K562 (cell line): ENCODE data around the gene AARSD1. TPM values are rescaled to one million over a fixed set of nuclear protein-coding genes. Genes with fewer than 3 reads are reported as not detected.
A peak's percentile ranks its signal among the peaks of the same experiment; 100 is the strongest.

ENCODE experiments used
- CCNT2 ChIP-seq: IDR thresholded peaks from 2 replicates; pipeline ENCODE4 v1.6.1; 2011; ENCODE audit warnings: borderline replicate concordance, low read depth, mild to moderate bottlenecking, moderate library complexity, mixed read lengths, low read length; ENCODE audit not compliant: insufficient read length; ENCODE audit errors: extremely low read depth
- ETV6 ChIP-seq, 3 experiments: fragments of 150-350 bp in 1 of 3; sonication (generic) in 1 of 3; formaldehyde crosslinking in 1 of 3; IDR thresholded peaks; 2 replicates each; pipeline versions ENCODE4 v1.6.1 to v1.8.0; 2014 to 2022; ENCODE audit warnings: borderline replicate concordance in 2 of 3, low read depth in 2 of 3, antibody characterized with exemption in 1 of 3, low read length in 1 of 3, mild to moderate bottlenecking in 1 of 3, missing genetic modification reagents in 1 of 3
- FIP1L1 ChIP-seq: fragments of 200-400 bp; formaldehyde crosslinking; IDR thresholded peaks from 2 replicates; pipeline ENCODE4 v1.6.1; 2018; ENCODE audit warnings: mild to moderate bottlenecking, low read depth, low read length; ENCODE audit not compliant: poor library complexity, severe bottlenecking
- KAT8 ChIP-seq: fragments of 450-650 bp; IDR thresholded peaks from 2 replicates; pipeline ENCODE4 v1.6.1; 2016; ENCODE audit warnings: low read depth, mild to moderate bottlenecking
- LARP7 ChIP-seq: fragments of 450-650 bp; IDR thresholded peaks from 2 replicates; pipeline ENCODE4 v1.6.1; 2016
- NCOA1 ChIP-seq: fragments of 450-650 bp; IDR thresholded peaks from 2 replicates; pipeline ENCODE4 v1.6.1; 2016; ENCODE audit warnings: low read depth
- NFE2L1 ChIP-seq: fragments of 450-650 bp; IDR thresholded peaks from 2 replicates; pipeline ENCODE4 v1.6.1; 2016; ENCODE audit warnings: missing genetic modification characterization, low read depth, mild to moderate bottlenecking, missing compliant biosample characterization, moderate library complexity, borderline replicate concordance
- NFIC ChIP-seq: fragments of 450-650 bp; IDR thresholded peaks from 2 replicates; pipeline ENCODE4 v1.6.1; 2017; ENCODE audit warnings: mild to moderate bottlenecking, inconsistent platforms
- SAFB ChIP-seq: fragments of 200-400 bp; formaldehyde crosslinking; IDR thresholded peaks from 2 replicates; pipeline ENCODE4 v1.6.1; 2017; ENCODE audit warnings: low read depth, low read length, borderline replicate concordance
- SMC3 ChIP-seq: conservative IDR thresholded peaks from 2 replicates; pipeline ENCODE4 v1.6.1; 2011; ENCODE audit warnings: low read depth, low read length, improper control_type of control experiment; ENCODE audit not compliant: insufficient read depth
- ZFP36 ChIP-seq: fragments of 150-350 bp; IDR thresholded peaks from 2 replicates; pipeline ENCODE4 v1.6.1; 2018; ENCODE audit warnings: low read length, low read depth; ENCODE audit not compliant: partially characterized antibody
- ZFPM2 ChIP-seq: fragments of 250-450 bp; sonication (Bioruptor Pico); IDR thresholded peaks from 2 replicates; pipeline ENCODE4 v1.5.1; 2022; ENCODE audit warnings: mild to moderate bottlenecking
- polyA plus RNA-seq, 8 experiments: library from polyadenylated mRNA; depleted of rRNA in 4 of 8; stranded (reverse) in 5 of 8; unstranded in 3 of 8; fragments of >200 nt; fragmentation: Nextera tagmentation in 2 of 8; fragmentation: Illumina TruSeq in 1 of 8; extraction: Ambion mirVana in 2 of 8; extraction: Trizol in 1 of 8; gene quantifications; 2 replicates each; pipeline versions ENCODE4 v1.2.1 to v1.2.3, GENCODE V29; 2011 to 2014; ENCODE audit warnings: inconsistent platforms in 1 of 8, missing spikeins in 1 of 8
- total RNA-seq, 7 experiments: library from RNA; depleted of rRNA in 6 of 7; stranded (reverse); fragments of >200 nt in 6 of 7; fragmentation: Illumina TruSeq in 2 of 7; extraction: Trizol in 2 of 7; gene quantifications; 2 replicates each; pipeline versions ENCODE4 v1.2.1 to v1.2.3, GENCODE V29; 2011 to 2021; ENCODE audit warnings: low replicate concordance in 1 of 7
- TF ChIP-seq, protein P1 (sequence below): fragments of 250-450 bp; sonication (Bioruptor Pico); IDR thresholded peaks from 2 replicates; pipeline ENCODE4 v1.4.0; 2020
- TF ChIP-seq, protein P2 (sequence below): fragments of 250-450 bp; sonication (Bioruptor Pico); IDR thresholded peaks from 2 replicates; pipeline ENCODE4 v1.5.0; 2021; ENCODE audit warnings: mild to moderate bottlenecking, moderate library complexity
- TF ChIP-seq, protein P3 (sequence below): fragments of 250-450 bp; sonication (Bioruptor Pico); IDR thresholded peaks from 2 replicates; pipeline ENCODE4 v1.8.0; 2021; ENCODE audit warnings: borderline replicate concordance, mild to moderate bottlenecking, moderate library complexity; ENCODE audit not compliant: poor library complexity, severe bottlenecking
- TF ChIP-seq, protein P4 (sequence below): sonication (generic); formaldehyde crosslinking; IDR thresholded peaks from 2 replicates; pipeline ENCODE4 v1.8.0; 2023; ENCODE audit warnings: mild to moderate bottlenecking, missing genetic modification reagents

AARSD1 gene
- total and polyA plus RNA-seq, 9 of the 15 experiments (the other 6 are each of a cell fraction or from before 2014, with no cell fraction given), result 51.7 to 98.5 (median 68.6) TPM

DNA sequence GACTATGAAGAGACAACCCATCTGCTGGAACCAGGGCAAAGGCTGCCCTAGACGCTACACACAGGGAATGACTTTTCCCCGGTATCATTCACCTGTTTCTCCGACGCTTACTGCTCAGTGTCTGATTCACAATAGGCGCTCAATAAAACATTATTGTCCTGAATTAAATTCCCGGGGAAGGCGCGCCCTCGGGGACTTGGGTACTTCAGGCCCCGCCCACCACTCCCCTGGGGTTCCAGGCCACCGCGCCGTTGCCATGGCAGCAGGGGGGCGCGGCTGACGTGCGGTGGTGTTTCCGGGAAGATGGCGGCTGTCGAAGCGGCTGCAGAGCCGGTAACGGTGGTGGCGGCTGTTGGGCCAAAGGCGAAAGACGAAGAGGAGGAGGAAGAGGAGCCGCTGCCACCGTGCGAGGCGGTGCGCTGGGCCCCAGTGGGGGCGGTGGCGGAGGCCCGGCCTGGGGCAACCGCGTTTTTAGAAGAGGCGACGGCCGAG is 16.1 kb upstream of the AARSD1 start, which contains the start of gene RUNDC1 (continued):
- no peak for TF ChIP-seq SAFB
- TF ChIP-seq FIP1L1, result peak; percentile 85
- peak; percentile 30 for TF ChIP-seq CCNT2
- TF ChIP-seq NFE2L1 (tag), result no peak
- TF ChIP-seq, protein P1, sequence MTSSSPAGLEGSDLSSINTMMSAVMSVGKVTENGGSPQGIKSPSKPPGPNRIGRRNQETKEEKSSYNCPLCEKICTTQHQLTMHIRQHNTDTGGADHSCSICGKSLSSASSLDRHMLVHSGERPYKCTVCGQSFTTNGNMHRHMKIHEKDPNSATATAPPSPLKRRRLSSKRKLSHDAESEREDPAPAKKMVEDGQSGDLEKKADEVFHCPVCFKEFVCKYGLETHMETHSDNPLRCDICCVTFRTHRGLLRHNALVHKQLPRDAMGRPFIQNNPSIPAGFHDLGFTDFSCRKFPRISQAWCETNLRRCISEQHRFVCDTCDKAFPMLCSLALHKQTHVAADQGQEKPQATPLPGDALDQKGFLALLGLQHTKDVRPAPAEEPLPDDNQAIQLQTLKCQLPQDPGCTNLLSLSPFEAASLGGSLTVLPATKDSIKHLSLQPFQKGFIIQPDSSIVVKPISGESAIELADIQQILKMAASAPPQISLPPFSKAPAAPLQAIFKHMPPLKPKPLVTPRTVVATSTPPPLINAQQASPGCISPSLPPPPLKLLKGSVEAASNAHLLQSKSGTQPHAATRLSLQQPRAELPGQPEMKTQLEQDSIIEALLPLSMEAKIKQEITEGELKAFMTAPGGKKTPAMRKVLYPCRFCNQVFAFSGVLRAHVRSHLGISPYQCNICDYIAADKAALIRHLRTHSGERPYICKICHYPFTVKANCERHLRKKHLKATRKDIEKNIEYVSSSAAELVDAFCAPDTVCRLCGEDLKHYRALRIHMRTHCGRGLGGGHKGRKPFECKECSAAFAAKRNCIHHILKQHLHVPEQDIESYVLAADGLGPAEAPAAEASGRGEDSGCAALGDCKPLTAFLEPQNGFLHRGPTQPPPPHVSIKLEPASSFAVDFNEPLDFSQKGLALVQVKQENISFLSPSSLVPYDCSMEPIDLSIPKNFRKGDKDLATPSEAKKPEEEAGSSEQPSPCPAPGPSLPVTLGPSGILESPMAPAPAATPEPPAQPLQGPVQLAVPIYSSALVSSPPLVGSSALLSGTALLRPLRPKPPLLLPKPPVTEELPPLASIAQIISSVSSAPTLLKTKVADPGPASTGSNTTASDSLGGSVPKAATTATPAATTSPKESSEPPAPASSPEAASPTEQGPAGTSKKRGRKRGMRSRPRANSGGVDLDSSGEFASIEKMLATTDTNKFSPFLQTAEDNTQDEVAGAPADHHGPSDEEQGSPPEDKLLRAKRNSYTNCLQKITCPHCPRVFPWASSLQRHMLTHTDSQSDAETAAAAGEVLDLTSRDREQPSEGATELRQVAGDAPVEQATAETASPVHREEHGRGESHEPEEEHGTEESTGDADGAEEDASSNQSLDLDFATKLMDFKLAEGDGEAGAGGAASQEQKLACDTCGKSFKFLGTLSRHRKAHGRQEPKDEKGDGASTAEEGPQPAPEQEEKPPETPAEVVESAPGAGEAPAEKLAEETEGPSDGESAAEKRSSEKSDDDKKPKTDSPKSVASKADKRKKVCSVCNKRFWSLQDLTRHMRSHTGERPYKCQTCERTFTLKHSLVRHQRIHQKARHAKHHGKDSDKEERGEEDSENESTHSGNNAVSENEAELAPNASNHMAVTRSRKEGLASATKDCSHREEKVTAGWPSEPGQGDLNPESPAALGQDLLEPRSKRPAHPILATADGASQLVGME (CRISPR knock-in tag), result peak; percentile 22; the same call in 1 of the 2 replicates
- TF ChIP-seq KAT8, result no peak
- no peak for TF ChIP-seq NFIC
- TF ChIP-seq NCOA1, result no peak
- TF ChIP-seq ZFPM2 (CRISPR knock-in tag), result no peak
- TF ChIP-seq SMC3, result no peak
- TF ChIP-seq ETV6 (IDR thresholded peaks at IDR 0.05; ENCODE audit: borderline replicate concordance in 1 of 2, low read depth in 2 of 2, low read length in 1 of 2), result no peak
- no peak for TF ChIP-seq ETV6 (CRISPR knock-in tag; IDR thresholded peaks at IDR 0.05; ENCODE audit: borderline replicate concordance)
- TF ChIP-seq ZFP36, result no peak
- no peak for TF ChIP-seq LARP7
- TF ChIP-seq, protein P2, sequence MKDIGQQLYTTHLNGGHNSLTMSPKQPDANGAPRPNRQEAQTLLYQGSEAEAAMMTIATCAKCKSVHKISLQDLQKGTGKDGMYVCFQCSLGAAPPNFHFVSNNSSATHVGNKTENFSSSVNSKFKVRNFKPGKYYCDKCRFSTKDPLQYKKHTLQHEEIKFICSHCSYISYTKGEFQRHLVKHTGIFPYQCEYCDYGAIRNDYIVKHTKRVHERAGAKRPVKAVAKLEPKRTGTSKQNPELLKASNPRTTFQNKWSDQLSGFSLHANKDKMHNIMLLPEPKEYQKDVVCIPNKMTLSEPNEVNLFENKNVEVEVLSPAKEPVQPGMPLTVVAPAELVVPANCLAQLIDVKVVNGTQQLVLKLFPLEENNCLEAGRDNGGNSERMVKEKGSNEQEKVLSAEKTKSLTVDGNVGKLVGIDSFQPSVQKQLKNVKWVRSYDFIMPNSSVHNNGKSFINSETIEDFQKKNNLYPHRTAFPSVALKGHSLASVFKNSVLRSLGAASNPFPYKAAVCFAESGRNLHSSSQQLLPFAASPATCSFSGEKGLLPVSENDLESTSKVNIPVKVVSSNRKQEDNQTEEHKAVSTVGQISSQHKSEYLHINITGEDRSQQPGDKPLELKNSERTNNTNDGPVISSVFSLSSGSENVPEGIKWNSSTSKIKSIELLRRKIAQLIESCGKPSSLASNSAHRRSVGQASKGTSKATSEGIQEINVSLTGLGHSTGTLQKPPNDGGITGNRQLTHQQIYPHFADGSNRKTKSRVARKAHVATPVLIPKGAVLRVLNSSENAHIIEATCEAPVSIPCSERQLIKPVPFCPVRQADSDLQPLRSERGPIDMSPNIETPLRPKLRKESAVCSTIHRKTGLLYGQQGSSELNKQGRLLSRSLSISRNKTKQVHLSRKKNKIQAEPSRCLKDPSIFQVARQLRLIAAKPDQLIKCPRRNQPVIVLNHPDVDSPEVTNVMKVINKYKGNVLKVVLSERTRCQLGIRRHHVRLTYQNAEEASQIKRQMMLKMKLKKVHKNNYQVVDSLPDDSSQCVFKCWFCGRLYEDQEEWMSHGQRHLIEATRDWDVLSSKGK (CRISPR knock-in tag), result no peak
- TF ChIP-seq, protein P3, sequence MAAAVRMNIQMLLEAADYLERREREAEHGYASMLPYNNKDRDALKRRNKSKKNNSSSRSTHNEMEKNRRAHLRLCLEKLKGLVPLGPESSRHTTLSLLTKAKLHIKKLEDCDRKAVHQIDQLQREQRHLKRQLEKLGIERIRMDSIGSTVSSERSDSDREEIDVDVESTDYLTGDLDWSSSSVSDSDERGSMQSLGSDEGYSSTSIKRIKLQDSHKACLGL (CRISPR knock-in tag), result no peak
- TF ChIP-seq, protein P4, sequence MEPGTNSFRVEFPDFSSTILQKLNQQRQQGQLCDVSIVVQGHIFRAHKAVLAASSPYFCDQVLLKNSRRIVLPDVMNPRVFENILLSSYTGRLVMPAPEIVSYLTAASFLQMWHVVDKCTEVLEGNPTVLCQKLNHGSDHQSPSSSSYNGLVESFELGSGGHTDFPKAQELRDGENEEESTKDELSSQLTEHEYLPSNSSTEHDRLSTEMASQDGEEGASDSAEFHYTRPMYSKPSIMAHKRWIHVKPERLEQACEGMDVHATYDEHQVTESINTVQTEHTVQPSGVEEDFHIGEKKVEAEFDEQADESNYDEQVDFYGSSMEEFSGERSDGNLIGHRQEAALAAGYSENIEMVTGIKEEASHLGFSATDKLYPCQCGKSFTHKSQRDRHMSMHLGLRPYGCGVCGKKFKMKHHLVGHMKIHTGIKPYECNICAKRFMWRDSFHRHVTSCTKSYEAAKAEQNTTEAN (CRISPR knock-in tag), result no peak
